Upper lobe of left lung (tissue), 6 donors: Measurements from ENCODE around the gene BRAT1. TPM values are rescaled to one million over a fixed set of nuclear protein-coding genes. Genes with fewer than 3 reads are reported as not detected.

Experiments
- ATAC-seq, 2 donors: fragments of 200-7000 bp; cut with Tn5 transposase; one replicate each; pipeline ENCODE4 v1.9.1; 2022; ENCODE audit warnings: mild to moderate bottlenecking in 2 of 2, moderate library complexity in 2 of 2; ENCODE audit not compliant: low FRiP score in 2 of 2
- DNase-seq, 2 donors: peaks; one replicate each; pipeline ENCODE4 v3.0.0-alpha.2; 2019 to 2020
- H3K27ac ChIP-seq, 4 donors: fragments of 200-600 bp; sonication (generic); one replicate each; pipeline ENCODE4 v1.5.1; 2016 to 2019
- H3K27me3 ChIP-seq, 4 donors: fragments of 200-600 bp; sonication (generic); one replicate each; pipeline ENCODE4 v1.5.1; 2017 to 2019
- H3K36me3 ChIP-seq, 4 donors: fragments of 200-600 bp; sonication (generic); one replicate each; pipeline ENCODE4 v1.5.1; 2016 to 2019
- H3K4me1 ChIP-seq, 4 donors: fragments of 200-600 bp; sonication (generic); one replicate each; pipeline ENCODE4 v1.5.1; 2018 to 2019
- H3K4me3 ChIP-seq, 4 donors: fragments of 200-600 bp; sonication (generic); one replicate each; pipeline ENCODE4 v1.5.1; 2017 to 2019; ENCODE audit warnings: mild to moderate bottlenecking in 2 of 4, moderate library complexity in 1 of 4
- H3K9me3 ChIP-seq, 4 donors: fragments of 200-600 bp; sonication (generic); one replicate each; pipeline ENCODE4 v1.5.1; 2018 to 2019
- EP300 ChIP-seq, 4 donors: sonication (generic); formaldehyde crosslinking; IDR thresholded peaks; one replicate each; pipeline ENCODE4 v1.5.1; 2017; ENCODE audit warnings: antibody characterized with exemption in 4 of 4, control low read depth in 2 of 4
- POLR2A ChIP-seq, 4 donors: fragments of 450-650 bp; IDR thresholded peaks; one replicate each; pipeline ENCODE4 v1.5.1; 2016 to 2017; ENCODE audit warnings: antibody characterized with exemption in 4 of 4, mild to moderate bottlenecking in 2 of 4
- POLR2AphosphoS5 ChIP-seq, 2 donors: sonication (generic); formaldehyde crosslinking; IDR thresholded peaks; one replicate each; pipeline ENCODE4 v1.5.1; 2017; ENCODE audit warnings: antibody characterized with exemption in 2 of 2
- WGBS, 2 donors: methylation state at CpG; one replicate each; pipeline ENCODE4 v1.1.5; 2017 to 2018; 5-methylcytosine and 5-hydroxymethylcytosine counted together
- total RNA-seq, 6 donors: library from RNA; depleted of rRNA in 4 of 6; stranded (reverse); fragments of >200 nt in 4 of 6; gene quantifications; one replicate each; pipeline versions ENCODE4 v1.1.0 to v1.2.1, GENCODE V29; 2016 to 2021
- TF ChIP-seq, protein P1 (sequence below), 6 experiments: fragments of 450-650 bp in 4 of 6; fragments of 200-600 bp in 2 of 6; sonication (generic) in 2 of 6; IDR thresholded peaks; one replicate each; pipeline ENCODE4 v1.5.1; 2016 to 2019; ENCODE audit warnings: antibody characterized with exemption in 6 of 6
- donor health status: DM: no; HTN: no; CAD: no; lungs with moderate emphysema.
- donor health status: DM: no; HTN: yes; CAD: no; lungs with severe emphysema.

BRAT1 gene
- total RNA-seq, 6 donors from 2014 or later, result 23.9 to 68.3 (median 31.0) TPM

DNA sequence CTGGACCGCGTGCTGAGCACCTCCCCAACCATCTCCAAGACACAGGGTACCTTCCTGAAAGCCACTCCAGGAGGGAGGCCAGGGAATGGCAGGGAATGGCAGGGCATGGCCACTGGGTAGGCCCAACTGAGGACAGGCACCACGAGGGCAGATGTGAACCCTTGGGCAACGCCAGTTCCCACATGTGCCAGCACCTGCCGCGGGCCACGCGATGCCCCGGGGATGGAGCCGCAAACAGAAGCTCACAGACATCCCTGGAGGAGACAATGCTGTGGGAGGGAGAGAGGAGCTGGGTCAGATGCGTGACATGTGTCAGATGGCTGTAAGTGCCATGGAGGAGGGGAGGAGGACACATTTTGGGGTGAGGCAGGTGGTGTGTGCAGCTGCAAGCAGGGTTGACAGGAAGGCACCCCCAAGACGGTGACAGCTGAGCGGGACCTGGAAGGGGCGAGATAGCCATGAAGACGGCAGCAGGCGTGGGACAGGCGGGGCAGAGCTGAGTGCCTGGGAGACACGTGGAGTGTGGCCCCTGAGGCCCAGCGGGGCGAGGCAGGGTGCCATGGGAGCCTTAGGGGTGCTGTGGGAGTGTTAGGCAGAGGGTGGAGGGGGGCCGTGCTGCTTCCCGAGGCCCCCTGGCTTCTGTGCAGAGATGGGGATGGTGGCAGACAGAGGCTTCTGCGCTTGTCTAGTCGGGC, 31.1 kb upstream of the BRAT1 start:
- WGBS, 2 donors, result 94 to 96% methylated on average over 20 to 24 of the region's 24 CpGs
- DNase-seq (peak in 1 of 2 donors; percentile 76), ATAC-seq (no peak)
- no peaks in the 10 kb centered on the region for H3K9me3 ChIP-seq
- H3K4me3 ChIP-seq, result no peak overlapping the region
- no peaks in the 10 kb centered on the region for H3K4me1 ChIP-seq
- H3K36me3 ChIP-seq, result peaks cover 4 to 58% (median 40%) of the 10 kb centered on the region in 4 donors
- TF ChIP-seq POLR2A (IDR thresholded peaks at IDR 0.05) (no peak), EP300 (IDR thresholded peaks at IDR 0.05) (no peak), POLR2AphosphoS5 (IDR thresholded peaks at IDR 0.05) (no peak)
- TF ChIP-seq, protein P1, sequence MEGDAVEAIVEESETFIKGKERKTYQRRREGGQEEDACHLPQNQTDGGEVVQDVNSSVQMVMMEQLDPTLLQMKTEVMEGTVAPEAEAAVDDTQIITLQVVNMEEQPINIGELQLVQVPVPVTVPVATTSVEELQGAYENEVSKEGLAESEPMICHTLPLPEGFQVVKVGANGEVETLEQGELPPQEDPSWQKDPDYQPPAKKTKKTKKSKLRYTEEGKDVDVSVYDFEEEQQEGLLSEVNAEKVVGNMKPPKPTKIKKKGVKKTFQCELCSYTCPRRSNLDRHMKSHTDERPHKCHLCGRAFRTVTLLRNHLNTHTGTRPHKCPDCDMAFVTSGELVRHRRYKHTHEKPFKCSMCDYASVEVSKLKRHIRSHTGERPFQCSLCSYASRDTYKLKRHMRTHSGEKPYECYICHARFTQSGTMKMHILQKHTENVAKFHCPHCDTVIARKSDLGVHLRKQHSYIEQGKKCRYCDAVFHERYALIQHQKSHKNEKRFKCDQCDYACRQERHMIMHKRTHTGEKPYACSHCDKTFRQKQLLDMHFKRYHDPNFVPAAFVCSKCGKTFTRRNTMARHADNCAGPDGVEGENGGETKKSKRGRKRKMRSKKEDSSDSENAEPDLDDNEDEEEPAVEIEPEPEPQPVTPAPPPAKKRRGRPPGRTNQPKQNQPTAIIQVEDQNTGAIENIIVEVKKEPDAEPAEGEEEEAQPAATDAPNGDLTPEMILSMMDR (IDR thresholded peaks at IDR 0.05), result no peak
- no peaks in the 10 kb centered on the region for H3K27me3 ChIP-seq
- no peak overlapping the region for H3K27ac ChIP-seq

DNA sequence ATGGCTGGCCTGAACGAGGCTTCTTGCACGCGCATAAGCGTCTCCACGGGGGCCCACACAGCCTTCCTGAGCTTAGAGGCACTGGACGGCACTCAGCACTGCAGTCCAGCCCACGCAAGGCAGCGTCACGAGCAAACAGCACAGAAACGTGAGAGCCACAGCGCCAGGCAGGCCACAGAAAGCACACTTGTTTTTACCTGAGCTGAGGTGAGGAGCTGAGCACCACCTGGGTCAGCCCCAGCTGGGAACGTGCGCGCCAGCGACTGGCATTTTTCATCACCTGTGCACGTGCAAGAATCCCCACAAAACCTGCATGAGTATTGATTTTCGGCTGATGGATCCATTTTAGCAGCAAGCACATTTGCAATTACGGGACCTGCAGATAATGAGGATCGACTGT, 30.1 kb upstream of the BRAT1 start:
- Histone ChIP-seq H3K9me3 (no peaks in the 10 kb centered on the region), H3K36me3 (peaks cover 4 to 48% (median 37%) of the 10 kb centered on the region in 4 donors), H3K4me1 (no peaks in the 10 kb centered on the region), H3K27me3 (no peaks in the 10 kb centered on the region), H3K4me3 (no peak overlapping the region), H3K27ac (no peak overlapping the region)
- no peak for ATAC-seq
- 90% methylated on average over 19 of the region's 19 CpGs for WGBS, 2 donors
- TF ChIP-seq POLR2A (IDR thresholded peaks at IDR 0.05) (no peak), POLR2AphosphoS5 (IDR thresholded peaks at IDR 0.05) (no peak), EP300 (IDR thresholded peaks at IDR 0.05) (no peak)
- TF ChIP-seq, protein P1 (IDR thresholded peaks at IDR 0.05), result no peak
- no peak for DNase-seq

DNA sequence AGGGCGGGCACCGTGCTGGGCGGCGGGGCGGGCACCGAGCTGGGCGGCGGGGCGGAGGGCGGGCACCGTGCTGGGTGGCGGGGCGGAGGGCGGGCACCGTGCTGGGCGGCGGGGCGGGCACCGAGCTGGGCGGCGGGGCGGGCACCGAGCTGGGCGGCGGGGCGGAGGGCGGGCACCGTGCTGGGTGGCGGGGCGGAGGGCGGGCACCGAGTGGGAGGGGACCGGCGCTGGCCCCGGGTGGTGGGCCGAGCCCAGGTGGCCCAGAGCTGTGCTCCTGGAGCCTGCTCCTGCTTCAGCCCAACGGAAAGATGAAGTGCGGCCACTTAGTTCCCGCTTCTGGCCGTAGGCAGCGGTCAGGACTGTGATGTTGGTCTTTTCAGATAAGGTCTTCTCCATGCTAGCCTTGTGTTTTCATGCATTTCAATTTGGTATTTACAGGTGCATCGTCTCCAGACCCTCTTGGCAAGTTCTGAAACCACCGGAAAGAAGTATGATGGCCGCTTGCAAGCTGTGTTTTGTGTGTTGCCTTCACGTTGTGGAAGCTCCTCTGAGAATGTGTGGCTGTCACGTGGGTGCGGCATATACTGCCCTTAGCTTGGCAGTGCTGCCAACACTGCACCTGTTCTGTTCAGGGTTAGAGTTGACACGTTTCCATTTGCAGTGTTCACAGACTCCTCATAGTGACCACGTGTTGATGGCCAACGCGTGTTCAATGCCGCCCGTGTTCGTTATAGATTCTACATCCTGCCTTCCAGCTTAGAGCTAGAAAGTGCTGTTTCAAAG, 28.7 kb upstream of the BRAT1 start:
- Histone ChIP-seq H3K27me3 (no peaks in the 10 kb centered on the region), H3K4me3 (no peak overlapping the region), H3K4me1 (no peaks in the 10 kb centered on the region), H3K9me3 (no peaks in the 10 kb centered on the region), H3K36me3 (peaks cover 4 to 44% (median 28%) of the 10 kb centered on the region in 4 donors), H3K27ac (no peak overlapping the region)
- DNase-seq (peak in 1 of 2 donors; percentile 37), ATAC-seq (no peak)
- 94 to 95% methylated on average over 19 to 22 of the region's 54 CpGs for WGBS, 2 donors
- TF ChIP-seq EP300 (IDR thresholded peaks at IDR 0.05) (no peak), POLR2A (IDR thresholded peaks at IDR 0.05) (no peak), POLR2AphosphoS5 (IDR thresholded peaks at IDR 0.05) (no peak)
- TF ChIP-seq, protein P1 (IDR thresholded peaks at IDR 0.05), result no peak

DNA sequence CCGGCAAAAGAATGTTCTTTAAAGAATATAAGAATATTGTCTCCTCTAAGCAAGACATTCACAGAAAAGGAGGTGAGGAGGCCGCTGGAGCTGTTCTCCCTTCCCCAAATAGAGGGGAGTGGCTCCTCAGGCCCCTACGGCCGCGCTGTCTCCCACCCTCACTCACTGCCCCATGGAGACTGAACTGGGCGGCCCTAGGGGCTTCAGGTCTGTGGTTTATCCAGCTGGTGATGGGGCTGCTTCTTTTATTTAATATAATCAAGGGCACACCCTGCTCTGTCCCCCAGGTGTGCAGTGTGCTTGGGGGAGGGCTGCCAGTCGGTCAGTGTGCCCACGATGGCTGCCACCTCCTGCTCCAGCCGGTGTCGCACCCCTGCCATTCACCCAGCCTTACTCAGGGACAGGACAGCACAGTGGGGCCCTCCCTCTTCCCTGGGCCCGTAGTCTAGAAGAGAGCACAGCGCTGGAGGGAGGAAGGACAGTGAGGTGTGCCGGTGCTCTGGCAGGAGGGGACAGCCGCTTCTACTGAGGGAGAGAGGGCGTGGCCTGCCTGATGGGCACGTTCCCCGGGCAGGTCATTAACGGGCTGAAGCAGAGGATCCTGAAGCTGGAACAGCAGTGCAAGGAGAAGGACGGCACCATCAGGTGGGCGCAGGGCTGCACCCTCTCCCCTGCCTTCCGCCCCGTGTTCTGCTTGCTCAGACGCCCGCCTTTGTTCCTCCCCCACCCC, 26.8 kb upstream of the BRAT1 start:
- Histone ChIP-seq H3K9me3 (no peaks in the 10 kb centered on the region), H3K4me1 (no peaks in the 10 kb centered on the region), H3K4me3 (no peak overlapping the region), H3K27ac (no peak overlapping the region), H3K27me3 (no peaks in the 10 kb centered on the region), H3K36me3 (peaks cover 4 to 43% (median 31%) of the 10 kb centered on the region in 4 donors)
- TF ChIP-seq, protein P1 (IDR thresholded peaks at IDR 0.05), result no peak
- no peak for TF ChIP-seq POLR2A (IDR thresholded peaks at IDR 0.05)
- TF ChIP-seq EP300 (IDR thresholded peaks at IDR 0.05), result no peak
- TF ChIP-seq POLR2AphosphoS5 (IDR thresholded peaks at IDR 0.05), result no peak
- peak in 1 of 2 donors; percentile 44 for ATAC-seq
- DNase-seq, result no peak
- WGBS, 2 donors, result 78 to 87% methylated on average over 21 to 22 of the region's 24 CpGs
